OCI-LY7 (cell line): ENCODE results near the gene HBM.

ENCODE experiments used
- CTCF ChIP-seq: fragments of 200-600 bp; sonication (generic); conservative IDR thresholded peaks from 2 replicates; pipeline ENCODE4 v1.5.1; 2014; ENCODE audit warnings: mild to moderate bottlenecking, antibody characterized with exemption, low read length, moderate library complexity, mixed read lengths
- EZH2phosphoT487 ChIP-seq: fragments of 200-600 bp; sonication (generic); IDR thresholded peaks from 2 replicates; pipeline ENCODE4 v1.6.1; 2018; ENCODE audit warnings: low read depth, borderline replicate concordance, mild to moderate bottlenecking, mixed run types, antibody characterized with exemption, low read length, moderate library complexity, mixed read lengths

- TF ChIP-seq CTCF (no peak), EZH2phosphoT487 (no peak)
These were observed 5.0 kb downstream of the HBM start for GRCh38 chr16:170788-171187.
